HepG2 (cell line): ENCODE results near the gene SNX9. TPM values are rescaled to one million over a fixed set of nuclear protein-coding genes. Genes with fewer than 3 reads are reported as not detected.
A peak's percentile ranks its signal among the peaks of the same experiment; 100 is the strongest.

Source experiments
- ATAC-seq: fragments of 200-7000 bp; cut with Tn5 transposase; 3 replicates; pipeline ENCODE4 v1.9.1; 2020; ENCODE audit warnings: mild to moderate bottlenecking, moderate library complexity
- BruUV-seq: library from RNA; stranded (reverse); fragments of 400-500 nt; replicated peaks from 2 replicates; lab custom pipeline; 2021; lab: Mats Ljungman, UMichigan
- CTCF ChIA-PET: fragments of 300-600 bp; formaldehyde crosslinking; extraction: SDS; loops from one replicate; lab custom pipeline; 2021; ENCODE audit warnings: low total read pairs, inconsistent platforms, low intra/inter-chr PET ratio; lab: Yijun Ruan, JAX
- POLR2A ChIA-PET: fragments of 350-600 bp; sonication (Branson Sonifier 250); formaldehyde crosslinking; loops from one replicate; lab custom pipeline; 2020; ENCODE audit warnings: antibody characterized with exemption, inconsistent platforms; lab: Yijun Ruan, JAX
- DNase-seq: peaks from one replicate; pipeline ENCODE4 v3.0.0-alpha.2; 2015; ENCODE audit warnings: low spot score
- FAIRE-seq: peaks from 3 replicates; lab custom pipeline; 2011; peaks lifted over from hg19 to GRCh38; lab: Jason Lieb, UNC
- H2AFZ ChIP-seq: one replicate; pipeline ENCODE4 v1.6.1; 2011; ENCODE audit warnings: low read length, inconsistent platforms
- H3K27ac ChIP-seq: fragments of 300-600 bp; 3 replicates; pipeline ENCODE4 v1.8.0; 2011; ENCODE audit warnings: mixed run types, mild to moderate bottlenecking, mixed read lengths, low read length, inconsistent platforms; ENCODE audit not compliant: insufficient read depth; ENCODE audit errors: extremely low read length
- H3K27me3 ChIP-seq, 2 experiments: fragments of 200-600 bp in 1 of 2; 2 replicates in 1 of 2; 3 replicates in 1 of 2; pipeline versions ENCODE4 v1.6.0 to v1.8.0; 2011; ENCODE audit warnings: low read length in 2 of 2, mild to moderate bottlenecking in 2 of 2, moderate library complexity in 2 of 2, inconsistent platforms in 1 of 2; ENCODE audit not compliant: insufficient read depth in 2 of 2, control insufficient read depth in 1 of 2
- H3K36me3 ChIP-seq, 2 experiments: fragments of 200-600 bp in 1 of 2; replicated peaks in 1 of 2; 2 replicates in 1 of 2; 3 replicates in 1 of 2; pipeline versions ENCODE4 v1.5.1 to v1.8.0; 2011; ENCODE audit warnings: low read length in 2 of 2, inconsistent platforms in 1 of 2; ENCODE audit not compliant: insufficient read depth in 2 of 2, control insufficient read depth in 1 of 2
- H3K4me1 ChIP-seq: 2 replicates; pipeline ENCODE4 v1.5.1; 2012; ENCODE audit warnings: low read length, inconsistent platforms; ENCODE audit not compliant: insufficient read depth
- H3K4me2 ChIP-seq: 2 replicates; pipeline ENCODE4 v1.6.0; 2011; ENCODE audit warnings: low read depth, low read length, inconsistent platforms
- H3K4me3 ChIP-seq, 3 experiments: fragments of 200-600 bp in 1 of 3; sonication (generic), shearing (Covaris generic) in 1 of 3; replicated peaks in 1 of 3; 2 replicates each; pipeline ENCODE4 v1.5.1; 2011 to 2016; ENCODE audit warnings: low read length in 3 of 3, inconsistent platforms in 2 of 3, low read depth in 2 of 3, mild to moderate bottlenecking in 2 of 3, control low read depth in 1 of 3, mixed read lengths in 1 of 3; ENCODE audit not compliant: insufficient read depth in 1 of 3
- H3K79me2 ChIP-seq: one replicate; pipeline ENCODE4 v1.6.1; 2011; ENCODE audit warnings: low read length, inconsistent platforms; ENCODE audit not compliant: insufficient read depth
- H3K9ac ChIP-seq: 2 replicates; pipeline ENCODE4 v1.6.0; 2011; ENCODE audit warnings: mild to moderate bottlenecking, low read depth, low read length, inconsistent platforms; ENCODE audit not compliant: insufficient read depth
- H3K9me3 ChIP-seq: 2 replicates; pipeline ENCODE4 v1.5.1; 2012; ENCODE audit warnings: mild to moderate bottlenecking, low read length
- H4K20me1 ChIP-seq: 2 replicates; pipeline ENCODE4 v1.6.0; 2011; ENCODE audit warnings: inconsistent platforms, mild to moderate bottlenecking, low read length, moderate library complexity; ENCODE audit not compliant: insufficient read depth
- ATF2 ChIP-seq: sonication (generic); formaldehyde crosslinking; IDR thresholded peaks from 2 replicates; pipeline ENCODE4 v1.4.0; 2020; ENCODE audit warnings: missing genetic modification reagents
- CBX2 ChIP-seq, 2 experiments: fragments of 200-600 bp in 1 of 2; sonication (generic); formaldehyde crosslinking in 1 of 2; IDR thresholded peaks; 2 replicates each; pipeline versions ENCODE4 v1.7.0 to v1.8.1; 2018 to 2022; ENCODE audit warnings: low read depth in 2 of 2, low read length in 1 of 2, mild to moderate bottlenecking in 1 of 2, missing genetic modification reagents in 1 of 2
- KDM2A ChIP-seq: sonication (generic); formaldehyde crosslinking; IDR thresholded peaks from 2 replicates; pipeline ENCODE4 v1.4.0; 2020; ENCODE audit warnings: low read depth, missing genetic modification reagents, borderline replicate concordance
- POGK ChIP-seq: sonication (generic); formaldehyde crosslinking; conservative IDR thresholded peaks from 2 replicates; pipeline ENCODE4 v1.8.0; 2022; ENCODE audit warnings: mild to moderate bottlenecking, moderate library complexity, missing genetic modification reagents
- TAF1 ChIP-seq: sonication (generic); formaldehyde crosslinking; IDR thresholded peaks from 2 replicates; pipeline ENCODE4 v1.4.0; 2020; ENCODE audit warnings: missing genetic modification reagents
- ZBTB42 ChIP-seq: sonication (generic); formaldehyde crosslinking; IDR thresholded peaks from 2 replicates; pipeline ENCODE4 v1.5.0; 2020; ENCODE audit warnings: mild to moderate bottlenecking, missing genetic modification reagents
- ZNF709 ChIP-seq: sonication (generic); formaldehyde crosslinking; IDR thresholded peaks from 2 replicates; pipeline ENCODE4 v1.5.0; 2020; ENCODE audit warnings: mild to moderate bottlenecking, missing genetic modification reagents
- ZNF772 ChIP-seq: sonication (generic); formaldehyde crosslinking; IDR thresholded peaks from 2 replicates; pipeline ENCODE4 v1.5.0; 2020; ENCODE audit warnings: mild to moderate bottlenecking, missing genetic modification reagents
- WGBS: methylation state at CpG from one replicate; pipeline ENCODE4 v1.1.6; 2017; ENCODE audit warnings: low lambda C conversion rate; 5-methylcytosine and 5-hydroxymethylcytosine counted together
- in situ Hi-C: cut with HindIII; loops from 2 replicates; pipeline ENCODE4 v1.10.0; 2017; ENCODE audit warnings: low pct_unique_long_range_greater_than_20kb; ENCODE audit not compliant: extremely low pct_ligation_motif_present
- intact Hi-C: fragments of 100-400 bp; cut with micrococcal nuclease; formaldehyde crosslinking; loops from one replicate; pipeline ENCODE4 v1.10.0; 2022; ENCODE audit not compliant: unreplicated experiment
- polyA plus RNA-seq, 8 experiments: library from polyadenylated mRNA; depleted of rRNA in 3 of 8; stranded (reverse) in 7 of 8; unstranded in 1 of 8; fragments of >200 nt; fragmentation: Illumina TruSeq in 4 of 8; extraction: Trizol in 4 of 8; gene quantifications; 2 replicates each; pipeline versions ENCODE4 v1.2.1 to v1.2.3, GENCODE V29; 2011 to 2016; ENCODE audit warnings: low read depth in 4 of 8, missing spikeins in 1 of 8, mixed read lengths in 1 of 8; ENCODE audit not compliant: insufficient read depth in 1 of 8
- total RNA-seq, 5 experiments: library from RNA; depleted of rRNA; stranded (reverse); fragments of >200 nt; fragmentation: Illumina TruSeq; extraction: Trizol; gene quantifications; 2 replicates each; pipeline ENCODE4 v1.2.3, GENCODE V29; 2016; ENCODE audit warnings: low read depth in 1 of 5

The SNX9 gene
- total and polyA plus RNA-seq, 2 of the 13 experiments (the other 11 are each of a cell fraction or from before 2014, with no cell fraction given): 21.9 to 36.0 TPM

DNA sequence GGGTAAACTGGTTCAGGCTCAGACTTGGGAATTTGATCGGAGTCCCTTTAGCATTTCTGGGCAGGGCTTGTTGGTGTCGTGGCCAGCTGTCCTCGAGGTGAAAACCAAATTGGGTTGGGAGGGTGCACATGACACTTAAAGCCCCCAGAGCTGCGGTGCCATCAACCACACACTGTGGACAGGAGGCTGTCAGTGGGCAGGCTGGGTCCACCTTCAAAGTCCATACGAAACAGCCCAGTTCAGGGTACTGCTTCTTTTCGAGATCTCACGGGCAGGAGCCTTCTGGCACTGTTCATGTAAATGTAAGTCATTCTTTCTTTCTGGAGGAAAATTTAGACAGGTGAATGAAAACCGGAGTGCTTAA is 165.6 kb downstream of the SNX9 start:
- no peak overlapping the region for H2AFZ ChIP-seq
- H3K36me3 ChIP-seq: peaks cover 14 to 28% of the 10 kb centered on the region in 2 experiments
- FAIRE-seq (no peak), DNase-seq (no peak), ATAC-seq (no peak)
- WGBS: 90% methylated on average over 8 of the region's 8 CpGs
- no peak overlapping the region for H3K4me3 ChIP-seq
- no peaks in the 10 kb centered on the region for H3K27me3 ChIP-seq
- TF ChIP-seq POGK (CRISPR knock-in tag): 0 out of 2 replicates have a peak, but pooled peaks have one; percentile 2
- TF ChIP-seq ZNF709 (CRISPR knock-in tag): 0 out of 2 replicates have a peak, but pooled peaks have one; percentile 16
- TF ChIP-seq CBX2 (IDR thresholded peaks at IDR 0.05; ENCODE audit: low read depth, low read length): no peak
- no peak for TF ChIP-seq CBX2 (CRISPR knock-in tag; IDR thresholded peaks at IDR 0.05; ENCODE audit: low read depth)
- TF ChIP-seq ZBTB42 (CRISPR knock-in tag): no peak
- TF ChIP-seq KDM2A: no peak
- 0 out of 2 replicates have a peak, but pooled peaks have one; percentile 18 for TF ChIP-seq ATF2
- TF ChIP-seq TAF1 (CRISPR knock-in tag): no peak
- 0 out of 2 replicates have a peak, but pooled peaks have one; percentile 2 for TF ChIP-seq ZNF772
- ChIA-PET CTCF (no interaction called here), POLR2A (interaction anchor here (0.6 to 16.1 kb wide), 2 partner anchors 24 to 99 kb away, joined by 4 to 345 read pairs; no protein-coding TSS in a partner anchor)
- H4K20me1 ChIP-seq: peaks cover 40% of the 10 kb centered on the region
- H3K4me1 ChIP-seq: peaks cover 96% of the 10 kb centered on the region
- in situ Hi-C loops (no loop called here), intact Hi-C loops (no loop called here)
- H3K4me2 ChIP-seq: no peak overlapping the region
- peak overlapping the region; percentile 51 for H3K27ac ChIP-seq
- BruUV-seq: no TSS peak
- H3K9ac ChIP-seq: no peak overlapping the region
- peaks cover 95% of the 10 kb centered on the region for H3K79me2 ChIP-seq
- no peaks in the 10 kb centered on the region for H3K9me3 ChIP-seq
